DOHH2 (cell line): ENCODE results near the gene P4HA2.

ENCODE experiments used
- CTCF ChIP-seq: fragments of 200-600 bp; sonication (generic); IDR thresholded peaks from one replicate; pipeline ENCODE4 v1.5.1; 2014; ENCODE audit warnings: antibody characterized with exemption, mild to moderate bottlenecking, low read depth, low read length; ENCODE audit not compliant: poor library complexity, severe bottlenecking
- EZH2phosphoT487 ChIP-seq: fragments of 200-600 bp; sonication (generic); IDR thresholded peaks from 2 replicates; pipeline ENCODE4 v1.6.1; 2017; ENCODE audit warnings: borderline replicate concordance, mild to moderate bottlenecking, antibody characterized with exemption, low read length, moderate library complexity, mixed read lengths

- TF ChIP-seq CTCF (no peak), EZH2phosphoT487 (no peak)
These were observed 23.1 kb downstream of the P4HA2 start for GRCh38 chr5:132204371-132205135.
